ENCODE data around the gene PLCB4.

The PLCB4 gene

GRCh38 chr20:9478771-9479170, 409.9 kb downstream of the PLCB4 start:
- no peak for DNase-seq

DNA sequence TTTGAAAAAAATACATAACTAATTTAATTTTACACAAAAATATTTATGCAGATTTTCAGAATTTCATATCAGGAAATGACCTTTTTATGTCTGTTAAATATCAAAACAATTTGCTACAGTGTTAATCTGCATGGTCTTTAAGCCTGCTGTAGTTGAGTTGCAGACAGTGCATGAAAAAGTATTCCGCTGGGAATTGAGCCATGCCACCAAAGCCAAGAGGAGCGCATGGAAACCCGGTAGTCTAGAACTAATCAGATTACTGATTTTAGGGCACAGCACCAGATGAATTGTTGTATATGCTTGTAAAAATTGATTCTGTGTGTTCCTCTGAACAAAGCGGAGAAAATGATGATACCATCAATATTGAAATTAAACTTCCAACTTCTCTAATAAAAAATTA, 411.2 kb downstream of the PLCB4 start:
- DNase-seq: no peak

DNA sequence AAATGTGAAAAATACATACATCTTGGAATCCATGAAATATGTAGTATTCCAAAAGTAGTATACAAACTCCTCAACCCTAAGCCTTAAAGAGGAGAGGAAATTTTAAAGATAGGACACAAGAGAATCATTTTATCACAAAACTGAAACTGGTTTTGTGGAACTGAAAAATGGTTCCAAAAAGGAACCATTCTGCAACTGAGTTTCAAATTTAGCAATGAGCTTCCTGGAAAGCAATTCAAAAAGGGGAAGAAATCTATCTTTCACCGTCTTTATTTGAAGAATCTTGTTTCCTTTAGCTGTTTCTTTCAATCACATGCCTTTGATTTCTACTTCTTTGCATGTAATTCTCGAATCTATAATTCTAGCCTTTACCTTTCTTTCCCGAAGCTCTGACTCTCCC, 413.3 kb downstream of the PLCB4 start:
- peak; percentile 3 for DNase-seq

GRCh38 chr20:9483131-9483530, 414.2 kb downstream of the PLCB4 start:
- no peak for DNase-seq

DNA sequence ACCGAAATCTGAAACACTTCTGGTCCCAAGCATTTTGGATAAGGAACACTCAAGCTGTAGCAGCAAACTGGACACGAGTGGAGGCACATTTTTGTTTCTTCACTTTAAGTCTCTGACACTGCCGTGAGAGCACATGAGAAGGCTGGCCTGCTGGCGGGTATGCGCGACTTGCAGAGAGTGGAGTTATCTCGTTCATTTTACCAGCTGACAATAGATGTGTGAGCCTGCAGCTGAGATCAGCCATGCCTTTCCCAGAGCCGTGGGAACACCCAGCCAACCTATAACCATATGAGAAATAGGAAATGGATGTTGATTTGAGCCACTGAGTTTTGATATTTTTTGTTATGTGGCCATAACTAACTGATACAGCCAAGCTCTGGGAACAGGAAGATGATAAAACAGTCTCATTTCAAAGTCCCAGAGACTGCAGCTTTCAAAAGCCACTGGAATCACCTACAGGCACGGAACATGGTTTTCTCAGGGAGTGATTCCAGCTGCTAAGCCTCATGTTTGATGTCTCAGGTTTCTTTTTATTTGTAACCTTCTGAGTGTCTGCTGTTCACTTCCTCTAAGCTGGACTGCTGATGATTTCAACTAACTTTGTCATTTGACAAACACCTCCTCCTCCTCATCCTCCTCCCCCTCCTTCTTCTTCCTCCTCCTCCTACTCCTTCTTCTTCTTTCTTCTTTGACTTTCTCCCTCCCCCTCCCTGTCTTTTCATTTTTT, 416.9 kb downstream of the PLCB4 start:
- no peak for DNase-seq

- DNase-seq: no peak
These were observed 418.3 kb downstream of the PLCB4 start for GRCh38 chr20:9487231-9487630.

GRCh38 chr20:9488063-9488462, 419.2 kb downstream of the PLCB4 start:
- DNase-seq: no peak

DNA sequence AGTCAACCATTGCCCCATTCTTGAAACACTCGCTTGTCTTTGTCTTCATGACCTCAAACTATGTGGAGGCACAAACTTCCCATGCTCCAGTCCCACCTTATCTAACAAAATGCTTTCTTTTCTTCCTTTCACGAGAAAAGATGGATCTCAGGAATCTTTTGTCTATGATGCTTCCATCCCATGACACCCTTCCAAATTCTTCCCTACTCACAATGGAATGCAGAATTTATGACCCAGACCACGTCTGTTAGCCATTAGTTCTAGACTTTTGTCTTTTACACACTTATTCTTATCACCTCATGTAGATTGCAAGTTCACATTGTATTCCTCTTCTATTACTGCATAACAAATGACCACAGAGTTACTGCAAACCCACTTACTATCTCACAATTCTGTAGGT, 421.3 kb downstream of the PLCB4 start:
- DNase-seq: no peak

GRCh38 chr20:9490631-9491030, 421.7 kb downstream of the PLCB4 start:
- no peak for DNase-seq

GRCh38 chr20:9491324-9491723, 422.4 kb downstream of the PLCB4 start:
- DNase-seq: no peak

GRCh38 chr20:9492067-9492466, 423.2 kb downstream of the PLCB4 start:
- no peak for DNase-seq

DNA sequence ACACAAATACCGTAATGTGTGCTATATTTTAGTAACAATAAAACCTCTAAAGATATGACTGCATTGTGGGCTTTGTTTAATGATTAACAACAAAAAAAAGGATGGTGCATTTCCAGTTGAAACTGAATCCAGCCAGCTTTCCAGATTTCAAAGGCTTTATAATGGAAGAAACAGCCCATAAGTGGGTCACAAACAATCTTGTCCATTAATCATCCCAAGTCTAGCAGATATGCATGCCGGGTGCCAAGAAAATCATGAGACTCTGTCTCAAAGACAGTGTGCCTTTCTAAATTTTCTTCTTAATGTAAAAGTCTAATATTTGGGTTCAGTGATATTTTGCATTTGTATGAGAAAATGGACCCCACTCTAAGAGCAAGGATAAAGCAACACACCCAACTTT, 424.9 kb downstream of the PLCB4 start:
- DNase-seq: no peak

DNA sequence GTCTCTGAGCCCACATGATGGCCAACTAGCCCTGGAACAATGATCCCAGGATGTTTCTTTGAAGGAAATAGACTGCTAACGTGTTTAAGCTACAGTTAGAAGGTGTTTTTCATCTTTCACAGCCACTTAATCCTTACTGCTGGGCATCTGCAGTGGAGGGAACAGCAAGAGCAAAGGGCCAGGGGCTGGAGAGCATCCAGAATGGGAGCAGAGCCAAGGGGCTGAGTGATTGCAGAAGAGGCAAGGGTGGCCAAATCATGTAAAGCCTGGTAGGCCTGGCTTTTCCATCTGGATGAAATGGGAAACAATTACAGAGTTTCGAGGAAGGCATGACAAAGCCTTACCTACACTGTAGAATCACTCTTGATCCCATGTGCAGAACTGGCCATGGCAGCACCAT, 426.8 kb downstream of the PLCB4 start:
- DNase-seq: no peak

GRCh38 chr20:9496155-9496554, 427.3 kb downstream of the PLCB4 start:
- DNase-seq: no peak

DNA sequence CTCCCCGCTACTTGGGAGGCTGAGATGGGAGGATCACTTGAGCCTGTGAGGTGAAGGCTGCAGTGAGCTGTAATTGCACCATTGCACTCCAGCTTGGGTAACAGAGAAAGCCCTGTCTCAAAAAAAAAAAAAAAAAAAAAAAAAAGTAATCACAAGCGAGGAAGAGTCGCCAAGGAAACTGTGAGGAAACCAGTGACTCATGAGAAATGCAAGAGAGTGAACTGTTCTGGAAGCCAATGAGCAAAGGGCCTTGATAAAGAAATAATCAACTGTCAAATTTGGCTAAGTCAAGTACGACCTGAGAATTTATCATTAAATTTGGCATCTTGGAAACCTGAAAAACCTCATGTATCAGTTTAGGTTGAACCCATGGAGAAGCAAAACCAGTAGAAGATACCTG, 429.4 kb downstream of the PLCB4 start:
- DNase-seq: no peak

DNA sequence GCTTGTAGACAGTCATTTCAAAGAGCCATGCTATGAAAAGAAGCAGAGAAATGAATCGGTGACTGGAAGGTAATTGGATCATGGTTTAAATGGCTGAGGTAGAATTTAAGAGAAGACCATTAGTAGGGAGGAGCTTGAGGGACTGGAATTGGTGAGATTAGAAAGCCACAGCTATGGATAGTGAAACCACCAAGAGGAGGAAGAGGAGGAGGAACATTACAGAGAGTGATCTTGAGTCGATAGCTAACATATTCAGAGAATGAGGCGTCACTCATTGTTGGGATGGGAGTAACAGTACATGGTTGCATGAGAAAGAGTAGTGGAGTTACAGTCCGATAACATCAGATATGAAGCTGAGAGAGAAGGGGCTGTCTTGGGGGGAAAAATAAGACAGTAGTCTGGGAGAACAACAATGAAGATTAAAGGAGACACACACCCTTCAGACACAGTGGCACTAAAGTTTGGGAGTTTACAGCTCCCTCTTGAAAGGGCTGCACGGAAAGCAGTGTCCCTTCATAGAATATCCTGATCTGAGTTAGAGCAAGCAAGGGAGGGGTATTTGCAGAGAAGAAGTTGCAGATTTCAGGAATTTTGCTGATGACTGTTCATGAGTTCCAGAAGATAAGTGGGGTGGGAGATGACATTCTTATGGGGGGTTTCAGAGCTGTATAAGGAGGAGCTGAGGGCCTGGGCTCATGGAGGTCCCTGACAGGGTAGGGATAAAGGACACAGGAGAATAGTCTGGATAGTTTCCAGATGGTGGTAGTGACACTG, 430.4 kb downstream of the PLCB4 start:
- no peak for DNase-seq

DNA sequence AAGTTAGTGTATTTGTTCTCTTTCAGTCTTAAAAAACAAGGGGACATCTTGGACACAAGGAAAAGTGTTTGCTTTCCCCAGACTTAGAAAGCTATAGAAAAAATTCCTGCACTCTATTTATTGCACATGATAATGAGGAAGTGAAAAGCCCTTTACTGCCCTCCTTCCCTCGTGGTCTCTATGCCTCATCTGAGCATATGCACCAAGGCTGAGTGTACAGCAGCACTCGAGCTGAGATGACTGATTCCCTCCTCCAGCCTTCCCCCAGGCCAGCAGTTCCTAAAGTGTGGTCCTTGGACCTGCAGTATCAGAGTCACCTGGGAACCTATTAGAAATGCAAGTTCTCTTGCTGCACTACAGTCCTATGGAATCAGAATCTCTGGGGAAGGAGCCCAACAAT, 431.2 kb downstream of the PLCB4 start:
- no peak for DNase-seq

DNA sequence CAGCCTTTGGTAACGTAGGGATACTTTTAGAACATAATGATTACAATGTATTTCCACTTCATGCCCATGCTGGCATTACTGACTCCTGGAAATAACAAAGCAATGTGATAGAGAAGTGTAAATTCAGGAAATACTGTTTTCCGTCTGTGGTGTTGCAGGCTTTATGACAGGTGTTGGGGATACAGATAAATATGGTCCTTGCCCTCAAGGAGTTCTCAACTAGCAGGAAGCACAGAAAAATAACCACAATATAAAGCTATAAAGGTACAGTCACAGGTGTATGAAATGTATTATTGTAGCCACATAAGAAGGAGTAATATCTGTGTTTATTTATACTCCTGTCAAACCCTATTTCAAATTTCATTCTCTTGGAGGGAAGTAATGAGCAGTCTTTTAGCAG, 432.6 kb downstream of the PLCB4 start:
- no peak for DNase-seq

- no peak for DNase-seq
These were observed 434.8 kb downstream of the PLCB4 start for GRCh38 chr20:9503526-9504245.

DNA sequence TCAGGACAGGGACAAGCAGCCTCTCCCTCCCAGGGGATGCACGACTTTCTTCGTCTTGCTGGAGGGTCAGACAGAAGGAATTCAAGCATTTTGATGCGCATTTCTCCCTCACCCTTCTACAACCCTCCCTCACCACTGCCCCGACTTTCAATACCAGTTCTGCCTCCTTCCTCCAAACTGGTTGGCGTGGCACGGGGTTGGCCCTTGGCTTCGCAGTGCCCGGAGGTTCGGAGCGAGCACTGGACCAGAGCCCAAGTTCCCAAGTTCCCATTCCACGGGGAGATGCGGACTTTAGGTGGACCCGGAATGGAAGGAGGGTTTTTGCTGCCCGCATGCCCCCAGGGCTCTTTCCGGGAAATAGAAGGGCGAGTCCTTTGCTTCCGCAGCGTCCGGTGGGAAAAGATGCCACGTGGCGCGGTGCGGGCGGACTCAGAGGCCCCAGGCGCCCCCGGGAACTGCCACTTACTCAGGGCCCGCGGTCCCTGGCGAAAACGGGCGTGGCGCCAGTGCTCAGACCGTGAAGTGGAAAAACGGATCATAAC, 437.5 kb downstream of the PLCB4 start:
- no peak for DNase-seq

- no peak for DNase-seq
These were observed 438.1 kb downstream of the PLCB4 start for GRCh38 chr20:9506964-9507369.

DNA sequence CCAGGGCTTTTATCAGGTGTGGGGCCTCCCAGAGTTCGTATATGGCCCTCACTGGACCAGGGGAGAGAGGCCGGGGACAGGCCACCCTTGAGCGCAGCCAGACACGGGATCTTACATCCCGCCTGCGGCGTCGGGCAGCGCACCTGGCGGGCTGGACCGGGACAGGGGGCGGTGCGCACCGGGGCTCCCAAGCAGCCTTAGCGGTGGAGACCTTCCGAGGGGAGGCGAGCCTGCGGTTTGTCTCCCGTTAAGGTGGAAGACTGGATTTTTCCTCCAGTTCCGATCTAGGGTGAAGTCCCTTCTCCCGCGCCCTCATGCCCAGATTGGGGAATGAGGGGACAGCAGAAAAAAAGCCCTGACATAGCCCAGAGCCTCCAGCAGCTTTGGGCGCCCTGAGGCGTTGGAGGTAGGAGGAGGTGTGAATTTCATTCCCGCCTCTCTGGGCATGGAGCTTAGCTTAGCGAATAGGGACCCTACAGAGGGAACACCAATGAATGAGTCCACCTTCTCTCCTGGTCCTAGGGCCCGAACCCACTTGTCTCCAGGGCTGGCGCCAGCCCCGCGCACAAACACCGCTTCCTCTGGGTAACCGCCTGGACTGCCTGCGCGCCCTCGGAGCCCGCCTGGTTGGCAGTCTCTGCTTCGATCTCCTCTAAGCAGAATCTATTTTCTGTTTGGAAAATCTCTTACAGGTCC, 438.8 kb downstream of the PLCB4 start:
- no peak for DNase-seq

- DNase-seq: no peak
These were observed 439.4 kb downstream of the PLCB4 start for GRCh38 chr20:9508240-9508661.

Data from CD4-positive, alpha-beta T cell treated with Interleukin-4 for 4 hours (primary cell).